GM21619 (cell line): ENCODE data around the gene KCNJ5.

ENCODE experiments used
- ATAC-seq: cut with Tn5 transposase; IDR thresholded peaks from one replicate; pipeline ENCODE4 v1.9.1; 2021; ENCODE audit not compliant: unreplicated experiment

Gene KCNJ5

DNA sequence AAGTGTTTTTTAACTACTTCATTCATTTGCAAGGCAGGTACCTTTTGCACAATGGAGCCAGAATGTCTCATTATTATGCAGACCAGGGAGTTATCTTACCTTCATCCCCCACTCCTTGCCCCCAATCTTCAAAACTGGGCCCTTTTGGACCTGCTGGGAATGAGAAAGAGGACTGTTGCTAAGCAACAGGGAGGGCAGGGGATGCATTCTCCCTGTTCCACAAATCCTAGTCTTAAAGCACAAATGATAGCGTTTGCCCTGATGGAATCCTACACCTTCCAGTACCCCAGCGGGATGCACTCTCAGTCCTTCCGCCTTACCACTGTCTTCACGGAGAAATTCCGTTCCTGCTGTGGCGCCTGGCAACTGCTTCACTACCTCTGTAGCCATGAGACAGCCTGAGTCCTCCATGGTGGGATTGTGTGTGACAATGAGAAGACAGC, 20.0 kb upstream of the KCNJ5 start:
- ATAC-seq, result no peak

DNA sequence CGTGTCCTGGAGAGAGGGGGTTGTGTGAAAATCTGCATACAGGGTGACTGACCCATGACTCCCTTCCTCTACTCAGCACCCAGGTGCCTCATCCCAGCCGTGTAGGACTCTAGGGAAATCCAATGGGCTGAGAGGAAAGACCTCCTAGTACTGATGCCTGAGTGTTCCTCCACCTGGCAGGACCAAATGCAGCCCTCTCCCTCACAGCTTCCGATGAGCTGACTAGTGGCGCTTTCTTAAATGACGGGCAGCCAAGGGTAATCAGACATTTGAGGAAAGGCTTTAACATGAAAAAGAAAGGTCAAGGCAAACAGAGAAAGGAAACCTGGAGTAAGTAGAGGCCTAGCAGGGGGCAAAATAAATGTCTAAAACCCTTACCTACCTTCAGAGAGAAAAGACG, 19.1 kb upstream of the KCNJ5 start:
- ATAC-seq, result no peak

DNA sequence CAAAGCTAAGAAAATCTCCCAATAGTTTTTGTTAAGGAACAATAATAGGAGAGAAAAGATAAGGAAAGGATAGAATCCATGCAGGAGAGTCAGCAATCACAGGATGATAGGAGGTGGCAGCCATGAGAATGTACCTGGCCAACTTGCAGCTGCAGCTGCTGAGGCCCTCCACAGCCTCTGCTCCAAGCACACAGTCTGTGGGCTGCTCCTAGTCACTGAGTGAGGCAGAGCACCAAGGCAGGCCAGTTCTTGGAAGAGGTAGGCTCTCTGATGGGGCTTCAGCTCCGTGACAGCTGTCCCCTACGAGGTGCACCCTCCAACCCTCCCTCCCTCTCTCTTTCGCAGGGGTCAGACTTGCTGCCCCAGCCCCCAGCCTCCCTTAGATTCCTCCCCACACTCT, 18.6 kb upstream of the KCNJ5 start:
- no peak for ATAC-seq

DNA sequence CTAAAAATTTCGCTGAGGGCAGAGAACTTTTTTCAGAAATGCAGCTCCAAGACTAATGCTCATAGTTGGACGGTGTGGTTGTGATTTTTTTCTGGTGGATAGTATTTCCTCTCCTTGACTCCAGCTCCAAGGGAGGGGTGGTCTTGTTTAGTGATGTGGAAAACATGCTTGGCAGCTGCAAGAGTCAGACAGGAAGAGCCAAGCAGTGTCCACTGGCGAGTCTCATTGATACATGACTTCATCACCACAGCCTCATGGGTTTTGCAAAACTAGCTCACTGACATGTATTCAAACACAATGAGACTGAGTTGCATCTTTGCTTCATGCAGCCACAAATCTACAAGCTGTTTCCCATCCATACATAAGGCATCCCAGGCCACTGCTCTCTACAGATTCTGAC, 16.7 kb upstream of the KCNJ5 start:
- no peak for ATAC-seq

DNA sequence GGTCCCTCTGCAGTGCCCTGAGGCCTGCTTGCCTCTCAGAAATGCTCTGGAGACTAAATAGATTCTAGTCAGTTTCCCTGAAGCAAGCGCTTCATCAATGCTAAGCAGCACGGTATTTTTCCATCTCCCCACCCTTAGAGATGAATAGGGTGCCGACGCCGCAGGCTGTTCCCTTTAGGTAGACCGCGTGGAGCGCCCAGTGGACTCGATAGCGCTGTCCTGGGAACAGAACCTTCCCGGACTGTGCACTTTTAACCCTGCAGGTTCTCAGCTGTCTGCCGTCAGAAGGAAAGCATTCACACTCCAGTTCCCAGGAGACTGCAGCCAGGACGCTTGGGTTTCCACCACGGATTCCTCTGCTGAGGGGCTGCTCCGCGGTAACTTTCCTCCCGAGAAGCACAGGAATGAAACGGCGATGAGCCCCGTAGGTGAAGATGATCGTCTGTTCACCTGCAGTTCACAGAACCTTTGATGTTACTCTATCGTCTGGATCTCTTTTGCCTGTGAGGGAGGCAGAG, 15.0 kb upstream of the KCNJ5 start:
- ATAC-seq, result no peak

DNA sequence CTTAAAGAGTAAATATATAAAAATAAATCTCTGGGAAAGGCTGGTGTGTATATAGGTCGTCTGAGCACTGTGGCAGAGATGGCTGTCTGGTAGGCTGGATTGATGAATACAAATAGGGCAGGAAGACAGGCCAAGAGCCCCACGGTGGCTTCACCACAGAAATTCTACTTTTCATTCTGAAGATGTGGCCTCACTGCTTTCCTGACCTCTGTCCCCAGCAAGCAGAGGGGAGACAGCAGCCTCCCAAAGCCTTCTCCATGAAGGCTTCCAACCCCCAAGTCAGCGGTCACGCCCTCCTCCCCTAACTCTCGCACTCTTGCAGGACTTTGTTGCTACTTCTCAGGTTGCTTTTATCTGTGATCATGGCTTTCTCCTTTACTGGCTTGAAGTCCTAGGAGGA, 13.4 kb upstream of the KCNJ5 start:
- no peak for ATAC-seq

DNA sequence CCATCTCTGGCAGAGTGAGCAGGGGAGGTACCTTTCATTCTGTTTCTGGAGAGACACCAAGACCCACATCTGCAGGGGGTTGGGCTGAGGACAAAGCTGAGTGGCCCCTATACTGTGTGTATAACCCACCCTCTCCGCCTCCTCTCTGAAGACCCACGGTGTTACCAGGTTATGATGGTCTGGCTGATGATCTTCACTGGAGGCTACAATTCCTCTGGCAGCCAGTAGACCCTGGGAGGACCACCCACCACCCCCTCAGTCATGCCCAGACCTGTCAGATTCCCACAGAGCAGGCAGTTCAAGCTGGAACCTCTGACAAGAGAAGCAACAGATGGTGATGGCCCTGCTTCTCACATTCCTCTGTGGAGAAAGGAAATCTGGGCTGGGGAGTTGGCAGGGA, 12.7 kb upstream of the KCNJ5 start:
- no peak for ATAC-seq

DNA sequence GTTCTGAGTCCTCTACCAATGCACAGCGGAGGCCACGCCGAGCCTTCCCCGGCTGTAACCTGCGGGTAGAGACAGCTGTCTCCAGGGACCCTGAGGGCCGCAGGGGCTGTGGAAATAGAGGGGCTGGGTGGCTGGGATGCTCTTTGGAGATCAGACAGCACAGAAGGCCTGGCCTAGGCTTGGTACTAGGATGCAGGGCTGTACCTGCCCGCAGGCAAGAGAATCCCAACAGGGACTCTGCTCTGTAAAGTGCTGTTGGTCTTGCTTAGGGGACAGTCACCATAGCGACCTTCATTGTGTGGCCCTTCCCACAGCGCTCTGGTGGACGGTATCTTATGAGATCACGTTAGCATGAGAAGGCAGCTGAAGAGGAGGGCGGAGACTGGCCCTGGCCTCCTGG, 11.3 kb upstream of the KCNJ5 start:
- no peak for ATAC-seq

DNA sequence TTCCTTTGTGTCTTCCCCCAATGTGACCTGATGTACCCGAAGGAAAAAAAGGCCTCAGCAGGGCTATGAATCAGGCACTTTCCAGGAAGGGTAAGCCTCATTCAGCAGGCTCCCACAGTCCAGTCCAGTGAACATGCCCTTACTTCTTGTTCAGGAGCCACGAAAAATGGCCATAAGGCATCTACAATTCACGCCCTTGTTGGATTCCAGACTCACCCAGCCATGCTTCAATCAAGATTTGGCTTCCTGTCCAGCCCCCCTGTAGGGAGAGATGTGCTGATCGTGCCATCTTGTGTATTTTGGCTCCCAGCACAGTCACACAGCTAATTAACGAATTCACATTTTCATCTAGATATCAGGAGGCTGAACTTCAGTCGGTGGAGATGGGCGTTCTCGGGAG, 9.9 kb upstream of the KCNJ5 start:
- no peak for ATAC-seq

DNA sequence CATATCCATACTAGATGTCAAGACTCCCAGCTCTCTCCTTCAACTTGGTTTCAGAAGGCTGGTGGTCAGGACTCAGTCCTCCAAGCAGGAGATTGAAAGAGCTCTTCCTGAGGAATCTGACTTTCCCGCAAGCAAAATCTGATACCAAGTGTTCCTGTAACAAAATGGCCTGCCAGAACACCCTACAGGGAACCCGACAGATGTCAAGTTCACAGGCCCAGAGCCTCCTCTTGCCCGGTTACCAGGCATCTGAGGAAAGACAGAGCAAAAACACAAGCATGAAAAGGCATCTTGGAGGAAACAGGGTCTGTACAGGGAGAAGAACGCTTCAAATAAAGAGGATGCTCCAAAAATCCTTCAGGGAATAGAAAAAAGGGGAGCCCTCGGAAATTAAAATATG, 8.7 kb upstream of the KCNJ5 start:
- ATAC-seq, result no peak

DNA sequence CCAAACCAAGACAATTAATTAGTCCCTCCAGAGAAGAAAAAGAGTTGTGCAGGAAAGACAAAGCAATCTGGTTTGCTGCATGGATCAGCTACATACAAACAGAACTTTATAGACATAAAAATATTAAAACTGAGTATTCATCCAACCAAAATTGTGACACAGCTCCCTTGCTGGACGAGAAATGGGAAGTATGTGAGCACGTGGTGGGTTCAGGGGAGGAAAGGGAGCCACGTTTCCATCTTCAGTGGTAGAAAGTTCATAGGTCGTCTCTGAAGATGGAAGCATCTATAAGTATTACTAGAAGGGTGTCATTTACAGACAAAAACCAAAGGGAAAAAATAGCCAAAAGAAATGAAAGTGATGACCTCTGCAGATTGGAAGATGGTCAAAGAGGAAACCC, 7.1 kb upstream of the KCNJ5 start:
- no peak for ATAC-seq

DNA sequence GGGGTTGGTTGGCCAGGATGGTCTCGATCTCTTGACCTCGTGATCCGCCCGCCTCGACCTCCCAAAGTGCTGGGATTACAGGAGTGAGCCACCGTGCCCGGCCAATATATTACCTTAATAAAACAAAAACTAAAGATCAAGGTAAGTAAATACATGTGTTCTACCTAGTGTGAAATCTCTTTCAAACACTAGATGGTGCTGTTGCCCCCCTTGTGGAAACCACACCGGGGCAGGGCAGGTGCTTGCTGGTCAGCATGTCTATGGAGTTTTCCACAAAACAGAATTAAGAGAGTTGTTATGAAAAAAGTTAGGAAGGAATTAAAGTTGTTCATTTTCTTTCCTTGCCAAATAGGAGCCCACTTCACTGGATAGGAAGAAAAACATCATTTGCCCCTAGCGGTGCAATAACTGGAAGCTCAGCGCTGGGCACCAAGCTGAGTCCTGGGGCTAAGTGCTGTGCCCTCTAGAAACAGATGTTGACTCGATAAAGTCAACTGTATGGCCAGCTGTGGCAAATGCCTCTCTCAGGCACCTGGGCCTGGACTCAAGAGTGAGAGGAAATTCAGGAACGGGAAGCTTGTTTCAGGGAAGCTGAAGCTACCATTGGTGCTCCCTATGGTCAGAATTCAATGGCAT, 6.3 kb upstream of the KCNJ5 start:
- peak; percentile 95 for ATAC-seq

DNA sequence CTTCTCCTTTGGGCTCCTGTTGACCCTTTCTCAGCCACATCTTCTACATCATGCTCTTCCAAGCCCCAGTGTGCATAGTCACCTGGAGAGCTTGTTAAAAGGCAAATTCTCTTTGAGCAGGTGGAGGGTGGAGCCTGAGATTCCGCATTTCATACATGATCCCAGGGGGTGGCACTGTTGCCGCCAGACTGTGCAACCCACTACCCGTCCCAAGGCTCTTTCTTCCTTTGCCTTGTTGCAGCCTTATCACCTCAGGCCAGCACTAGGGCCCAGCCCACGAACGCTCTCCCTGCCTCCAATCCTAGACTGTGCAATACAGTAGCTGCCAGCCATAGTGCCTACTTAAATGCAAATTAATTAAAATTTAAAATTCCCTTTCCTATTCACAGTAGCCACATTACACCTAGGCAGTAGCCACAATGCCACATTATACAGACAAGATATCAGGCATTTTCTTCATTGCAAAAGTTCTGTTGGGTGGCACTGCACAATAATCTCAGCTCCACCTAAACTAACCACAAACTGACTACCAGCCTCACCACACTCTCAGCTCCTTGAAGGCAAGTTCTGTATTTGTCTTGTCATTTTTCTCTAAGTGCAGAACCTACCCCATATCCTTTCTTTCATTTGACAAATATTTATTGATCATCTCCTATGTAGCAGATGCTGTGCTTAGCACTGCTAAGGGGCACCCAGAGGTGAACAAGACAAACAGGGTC, 4.6 kb upstream of the KCNJ5 start:
- ATAC-seq, result no peak

DNA sequence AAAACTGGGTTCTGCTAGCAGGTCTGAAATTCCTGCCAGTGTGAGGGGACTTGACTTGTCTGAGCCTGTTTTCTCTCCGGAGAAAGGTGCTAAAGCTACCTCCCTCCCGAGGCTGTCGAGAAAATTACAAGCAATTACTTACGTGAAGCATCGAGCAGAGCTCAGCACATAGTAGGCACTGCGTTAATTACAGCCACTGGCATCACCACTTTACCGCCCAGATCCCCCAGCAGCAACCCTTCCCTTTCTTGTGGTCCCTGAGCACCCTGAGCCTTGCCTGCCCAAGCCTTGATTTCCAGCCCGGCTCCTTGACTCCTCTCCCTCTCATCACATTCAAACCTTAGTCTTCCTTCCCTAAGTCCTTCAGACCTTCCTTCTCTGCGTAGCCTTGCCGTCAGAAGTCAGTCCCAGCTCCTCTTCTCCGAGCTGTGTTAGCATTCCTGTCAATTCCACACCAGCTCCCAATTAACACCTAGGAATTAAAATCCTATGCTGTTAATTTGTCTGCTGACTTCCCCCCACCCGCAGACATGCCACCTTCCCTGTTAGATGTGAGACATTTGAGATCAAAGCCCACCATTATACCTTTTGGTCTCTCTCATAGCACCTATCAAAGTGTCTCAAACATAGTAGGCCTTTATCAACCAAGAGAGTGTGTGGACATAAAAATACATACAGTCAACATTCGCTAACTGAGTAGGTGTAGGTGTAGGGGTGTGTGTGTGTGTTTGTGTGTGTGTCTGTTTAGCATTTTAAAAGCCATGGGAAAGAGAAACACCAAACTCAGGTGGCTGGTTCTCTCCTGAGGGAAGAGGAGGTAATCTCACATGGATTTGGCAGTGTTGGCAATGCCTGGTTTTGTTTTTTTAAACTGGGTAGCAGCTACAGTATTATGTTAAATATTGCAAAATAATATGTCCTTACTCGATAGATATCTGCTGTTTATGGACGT, 2.8 kb upstream of the KCNJ5 start:
- no peak for ATAC-seq

DNA sequence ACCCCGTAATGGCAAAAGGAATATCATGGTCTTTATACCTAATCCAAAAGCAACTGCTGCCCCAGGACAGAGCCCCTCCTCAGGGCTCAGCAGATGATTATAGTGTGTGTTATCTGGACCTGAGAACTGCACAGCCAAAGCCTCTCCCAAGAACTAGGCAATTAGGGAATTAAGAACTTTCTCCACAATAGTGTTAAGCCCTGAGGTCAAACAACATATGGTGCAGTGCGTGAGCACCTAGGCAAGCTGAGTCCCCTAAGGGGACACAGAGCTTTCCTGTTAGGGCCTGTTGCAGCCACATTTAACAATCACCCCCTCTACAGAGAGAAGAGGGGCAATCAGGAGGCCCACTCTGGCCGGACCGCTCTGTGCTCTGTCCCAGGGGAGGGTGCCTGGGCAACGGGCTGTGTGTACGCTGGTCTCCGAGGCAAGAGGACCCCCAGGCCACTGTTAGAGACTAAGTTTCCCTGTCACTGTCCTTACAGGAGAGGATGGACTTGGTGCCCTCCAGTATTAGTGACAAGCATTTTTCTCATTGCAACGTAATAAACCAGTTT, 1.4 kb upstream of the KCNJ5 start:
- ATAC-seq, result no peak

DNA sequence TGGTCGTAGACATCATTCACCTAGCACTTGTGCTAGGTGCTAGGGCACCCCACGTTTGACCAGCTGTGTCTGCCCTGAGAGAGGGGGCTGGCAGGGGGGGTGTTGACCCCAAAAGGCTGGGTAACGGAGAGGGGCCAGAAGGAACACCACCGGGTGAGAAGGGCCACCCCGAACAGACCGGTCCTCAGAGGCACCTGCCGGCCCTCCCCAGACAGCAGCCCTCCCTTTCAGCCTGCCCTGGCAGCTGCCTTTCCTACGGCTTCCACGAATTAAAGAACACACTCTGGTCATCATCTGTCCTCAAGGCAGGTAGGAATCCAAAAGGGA, 977 bp upstream of the KCNJ5 start:
- no peak for ATAC-seq

DNA sequence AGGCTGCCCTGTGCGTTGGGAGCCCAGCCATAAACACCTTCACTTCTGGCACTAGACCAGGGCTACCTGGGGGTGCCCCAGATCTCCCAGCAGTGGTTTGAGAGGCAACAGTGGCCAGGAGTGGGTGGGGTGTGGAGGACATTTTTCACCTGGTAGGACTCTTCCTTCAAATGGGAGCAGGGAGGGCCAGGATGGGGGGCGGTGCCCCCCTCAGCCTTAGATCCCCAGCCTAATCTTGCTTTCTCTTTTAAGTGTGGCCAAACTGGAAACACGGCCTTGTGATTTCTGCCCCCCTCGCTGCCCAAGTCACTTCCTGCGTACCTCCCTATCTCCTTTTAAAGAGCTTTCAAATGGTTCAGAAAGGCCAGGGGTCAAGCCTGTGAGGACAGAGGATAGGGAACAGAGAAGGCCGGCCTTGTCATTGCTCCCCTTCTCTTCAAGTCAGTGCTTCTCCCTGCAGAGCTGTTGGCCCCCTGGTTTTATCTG, 800 bp downstream of the KCNJ5 start:
- no peak for ATAC-seq

DNA sequence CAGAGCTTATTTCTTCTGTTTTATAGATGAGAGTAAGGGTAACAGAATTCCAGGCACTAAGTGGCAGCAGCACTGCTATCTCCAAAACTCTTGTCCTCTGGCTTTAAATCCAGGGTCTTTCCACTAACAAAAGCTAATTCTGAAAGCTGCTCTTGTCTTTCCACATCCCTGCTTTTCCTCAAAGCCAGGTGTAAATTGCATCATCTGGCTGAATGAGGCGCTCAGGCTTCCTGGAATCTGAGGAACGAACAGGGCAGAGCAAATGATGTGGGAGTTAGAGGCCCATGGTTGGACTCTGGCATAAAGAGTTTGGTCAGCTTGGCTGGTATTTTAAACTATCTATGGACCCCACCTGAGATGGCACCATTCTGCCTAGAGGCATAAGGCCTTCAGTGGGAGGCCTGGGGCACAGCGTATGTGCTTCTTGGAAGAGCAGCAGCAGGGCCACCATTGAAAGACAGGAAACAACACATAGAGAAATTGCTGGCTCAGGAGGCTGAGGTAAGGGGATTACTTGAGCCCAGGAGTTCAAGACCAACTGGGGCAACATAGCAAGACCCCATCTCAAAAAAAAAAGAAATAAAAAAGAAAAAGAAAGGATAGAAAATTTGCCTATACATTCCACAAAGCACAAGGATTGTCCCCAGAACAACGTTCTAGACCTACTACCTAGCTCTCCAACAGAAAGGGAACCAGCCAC, 1.9 kb downstream of the KCNJ5 start:
- ATAC-seq, result no peak

DNA sequence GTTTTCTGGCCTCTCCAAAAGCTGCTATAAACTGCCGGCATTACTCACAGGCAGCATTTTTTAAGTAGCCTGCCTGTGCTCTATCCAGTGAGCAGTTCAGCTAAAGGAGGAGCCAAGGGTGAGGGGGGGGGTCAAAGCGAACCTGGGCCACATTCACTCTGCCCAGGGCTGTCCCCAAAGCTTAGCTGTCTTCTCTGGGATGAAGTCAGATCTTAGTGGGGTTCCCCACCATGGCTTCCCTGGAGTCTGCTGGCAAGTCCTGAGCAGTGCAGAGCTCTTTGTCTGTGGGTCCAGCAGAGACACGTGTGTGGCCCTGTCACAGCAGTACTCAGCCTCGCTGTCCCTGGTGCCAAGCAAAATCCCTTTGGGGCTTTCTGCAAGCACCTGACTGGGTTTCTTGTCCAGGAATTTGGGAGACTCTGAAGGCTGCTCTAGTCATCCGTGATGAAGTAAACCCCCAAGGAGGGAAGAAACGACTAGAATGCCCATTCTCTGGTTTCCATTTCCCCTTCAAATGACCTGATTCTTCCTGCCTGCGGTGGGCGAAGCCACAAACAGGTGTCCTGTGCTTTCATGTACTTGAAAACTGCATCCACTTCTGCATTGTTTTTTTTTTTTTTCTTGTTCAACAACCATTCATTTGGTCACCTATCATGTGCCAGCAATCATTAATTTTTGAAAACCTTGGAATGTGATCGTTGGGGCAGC, 2.6 kb downstream of the KCNJ5 start:
- ATAC-seq, result peak; percentile 74

DNA sequence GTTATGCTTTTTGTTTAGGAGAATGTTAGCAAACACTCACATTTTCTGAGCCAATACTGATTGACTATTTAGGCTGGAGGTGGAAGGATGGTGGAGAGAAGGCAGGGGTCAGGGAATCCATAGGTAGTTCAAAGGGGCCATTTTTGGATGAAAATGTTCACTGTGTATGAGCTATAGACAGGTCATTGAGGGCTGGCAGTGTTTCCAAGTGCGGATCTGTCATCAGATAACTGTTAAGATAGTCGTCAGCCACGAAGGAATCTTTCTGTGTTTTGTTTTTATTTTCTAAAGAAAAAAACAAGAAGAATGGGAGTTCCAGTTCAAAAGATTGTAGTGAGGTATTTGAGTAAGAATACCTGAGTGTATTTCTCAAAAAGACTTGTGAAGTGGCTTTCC, 3.1 kb downstream of the KCNJ5 start:
- no peak for ATAC-seq
